ENCODE measurements around the gene EIF4G3.

EIF4G3 gene

GRCh38 chr1:21160263-21160796, 16.4 kb downstream of the EIF4G3 start:
- no peak for TF ChIP-seq POLR2AphosphoS5 (IDR thresholded peaks at IDR 0.05; ENCODE audit: low read depth, low read length)
- no peak for TF ChIP-seq TAF1 (IDR thresholded peaks at IDR 0.05; ENCODE audit: borderline replicate concordance, low read depth, low read length)
- no peak for DNase-seq (ENCODE audit: insufficient read length)
- FAIRE-seq: no peak

- TF ChIP-seq TAF1 (IDR thresholded peaks at IDR 0.05; ENCODE audit: borderline replicate concordance, low read depth, low read length) (no peak), POLR2AphosphoS5 (IDR thresholded peaks at IDR 0.05; ENCODE audit: low read depth, low read length) (no peak), POLR2A (IDR thresholded peaks at IDR 0.05; ENCODE audit: low read depth, low read length) (no peak)
- DNase-seq (ENCODE audit: insufficient read length) (no peak), FAIRE-seq (no peak)
Measured at GRCh38 chr1:21157868-21158267, 18.8 kb downstream of the EIF4G3 start.

GRCh38 chr1:21157054-21157453, 19.6 kb downstream of the EIF4G3 start:
- DNase-seq (ENCODE audit: insufficient read length) (no peak), FAIRE-seq (no peak)
- TF ChIP-seq TAF1 (IDR thresholded peaks at IDR 0.05; ENCODE audit: borderline replicate concordance, low read depth, low read length): no peak
- TF ChIP-seq POLR2A (IDR thresholded peaks at IDR 0.05; ENCODE audit: low read depth, low read length): no peak
- no peak for TF ChIP-seq POLR2AphosphoS5 (IDR thresholded peaks at IDR 0.05; ENCODE audit: low read depth, low read length)

GRCh38 chr1:21156019-21156418, 20.7 kb downstream of the EIF4G3 start:
- DNase-seq (ENCODE audit: insufficient read length): no peak
- TF ChIP-seq TAF1 (IDR thresholded peaks at IDR 0.05; ENCODE audit: borderline replicate concordance, low read depth, low read length) (no peak), POLR2A (IDR thresholded peaks at IDR 0.05; ENCODE audit: low read depth, low read length) (no peak), POLR2AphosphoS5 (IDR thresholded peaks at IDR 0.05; ENCODE audit: low read depth, low read length) (no peak)
- FAIRE-seq: no peak

GRCh38 chr1:21154717-21155116, 22.0 kb downstream of the EIF4G3 start:
- FAIRE-seq: no peak
- DNase-seq (ENCODE audit: insufficient read length): no peak
- TF ChIP-seq POLR2AphosphoS5 (IDR thresholded peaks at IDR 0.05; ENCODE audit: low read depth, low read length) (no peak), POLR2A (IDR thresholded peaks at IDR 0.05; ENCODE audit: low read depth, low read length) (no peak), TAF1 (IDR thresholded peaks at IDR 0.05; ENCODE audit: borderline replicate concordance, low read depth, low read length) (no peak)

- FAIRE-seq: no peak
- no peak for DNase-seq (ENCODE audit: insufficient read length)
- TF ChIP-seq POLR2A (IDR thresholded peaks at IDR 0.05; ENCODE audit: low read depth, low read length): no peak
- TF ChIP-seq POLR2AphosphoS5 (IDR thresholded peaks at IDR 0.05; ENCODE audit: low read depth, low read length): no peak
- no peak for TF ChIP-seq TAF1 (IDR thresholded peaks at IDR 0.05; ENCODE audit: borderline replicate concordance, low read depth, low read length)
Measured at GRCh38 chr1:21153388-21153787, 23.3 kb downstream of the EIF4G3 start.

GRCh38 chr1:21152423-21153100, 24.1 kb downstream of the EIF4G3 start:
- no peak for TF ChIP-seq POLR2A (IDR thresholded peaks at IDR 0.05; ENCODE audit: low read depth, low read length)
- no peak for TF ChIP-seq TAF1 (IDR thresholded peaks at IDR 0.05; ENCODE audit: borderline replicate concordance, low read depth, low read length)
- no peak for FAIRE-seq
- DNase-seq (ENCODE audit: insufficient read length): no peak

GRCh38 chr1:21149855-21150432, 26.8 kb downstream of the EIF4G3 start:
- FAIRE-seq (no peak), DNase-seq (ENCODE audit: insufficient read length) (no peak)
- TF ChIP-seq POLR2AphosphoS5 (IDR thresholded peaks at IDR 0.05; ENCODE audit: low read depth, low read length): no peak
- no peak for TF ChIP-seq POLR2A (IDR thresholded peaks at IDR 0.05; ENCODE audit: low read depth, low read length)
- no peak for TF ChIP-seq TAF1 (IDR thresholded peaks at IDR 0.05; ENCODE audit: borderline replicate concordance, low read depth, low read length)

GRCh38 chr1:21149430-21149854, 27.3 kb downstream of the EIF4G3 start:
- TF ChIP-seq TAF1 (IDR thresholded peaks at IDR 0.05; ENCODE audit: borderline replicate concordance, low read depth, low read length): no peak
- TF ChIP-seq POLR2AphosphoS5 (IDR thresholded peaks at IDR 0.05; ENCODE audit: low read depth, low read length): no peak
- TF ChIP-seq POLR2A (IDR thresholded peaks at IDR 0.05; ENCODE audit: low read depth, low read length): no peak
- DNase-seq (ENCODE audit: insufficient read length) (no peak), FAIRE-seq (no peak)

GRCh38 chr1:21143752-21144151, 32.9 kb downstream of the EIF4G3 start:
- no peak for DNase-seq (ENCODE audit: insufficient read length)
- TF ChIP-seq TAF1 (IDR thresholded peaks at IDR 0.05; ENCODE audit: borderline replicate concordance, low read depth, low read length): no peak
- TF ChIP-seq POLR2AphosphoS5 (IDR thresholded peaks at IDR 0.05; ENCODE audit: low read depth, low read length): no peak
- no peak for TF ChIP-seq POLR2A (IDR thresholded peaks at IDR 0.05; ENCODE audit: low read depth, low read length)
- FAIRE-seq: no peak

- DNase-seq (ENCODE audit: insufficient read length) (no peak), FAIRE-seq (no peak)
- TF ChIP-seq TAF1 (IDR thresholded peaks at IDR 0.05; ENCODE audit: borderline replicate concordance, low read depth, low read length) (no peak), POLR2A (IDR thresholded peaks at IDR 0.05; ENCODE audit: low read depth, low read length) (no peak), POLR2AphosphoS5 (IDR thresholded peaks at IDR 0.05; ENCODE audit: low read depth, low read length) (no peak)
Measured at GRCh38 chr1:21143138-21143537, 33.6 kb downstream of the EIF4G3 start.

- TF ChIP-seq POLR2AphosphoS5 (IDR thresholded peaks at IDR 0.05; ENCODE audit: low read depth, low read length) (no peak), TAF1 (IDR thresholded peaks at IDR 0.05; ENCODE audit: borderline replicate concordance, low read depth, low read length) (no peak), POLR2A (IDR thresholded peaks at IDR 0.05; ENCODE audit: low read depth, low read length) (no peak)
- DNase-seq (ENCODE audit: insufficient read length) (no peak), FAIRE-seq (no peak)
Measured at GRCh38 chr1:21141030-21141429, 35.7 kb downstream of the EIF4G3 start.
